OCI-LY1 (cell line): ENCODE data around the gene CPXM2.

ENCODE experiments used
- H2AFZ ChIP-seq: fragments of 200-600 bp; sonication (generic), shearing (Covaris generic); 2 replicates; pipeline ENCODE4 v1.6.0; 2014; ENCODE audit warnings: antibody characterized with exemption, mild to moderate bottlenecking, low read length
- H3F3A ChIP-seq: fragments of 200-600 bp; sonication (generic), shearing (Covaris generic); 2 replicates; pipeline ENCODE4 v1.6.0; 2014; ENCODE audit warnings: mild to moderate bottlenecking, antibody characterized with exemption, low read length, moderate library complexity; ENCODE audit not compliant: insufficient read depth
- H3K27ac ChIP-seq: fragments of 200-600 bp; sonication (generic); 2 replicates; pipeline ENCODE4 v1.5.1; 2014; ENCODE audit warnings: low read length, mixed run types, mild to moderate bottlenecking, low read depth; ENCODE audit not compliant: poor library complexity, severe bottlenecking
- H3K27me3 ChIP-seq: fragments of 200-600 bp; sonication (generic); 2 replicates; pipeline ENCODE4 v1.6.0; 2014; ENCODE audit warnings: antibody characterized with exemption, mild to moderate bottlenecking, low read length, moderate library complexity; ENCODE audit not compliant: insufficient read depth
- H3K36me3 ChIP-seq: fragments of 200-600 bp; sonication (generic); 2 replicates; pipeline ENCODE4 v1.6.1; 2014; ENCODE audit warnings: mild to moderate bottlenecking, antibody characterized with exemption, low read length, moderate library complexity, mixed read lengths; ENCODE audit not compliant: insufficient read depth
- H3K4me1 ChIP-seq: fragments of 200-600 bp; sonication (generic); 2 replicates; pipeline ENCODE4 v1.5.1; 2014; ENCODE audit warnings: mild to moderate bottlenecking, low read length, moderate library complexity; ENCODE audit not compliant: insufficient read depth, severe bottlenecking
- H3K4me2 ChIP-seq: fragments of 200-600 bp; sonication (generic), shearing (Covaris generic); 2 replicates; pipeline ENCODE4 v1.6.1; 2014; ENCODE audit warnings: low read length
- H3K4me3 ChIP-seq: fragments of 200-600 bp; sonication (generic); 2 replicates; pipeline ENCODE4 v1.5.1; 2014; ENCODE audit warnings: low read length, low read depth, mild to moderate bottlenecking, mixed read lengths; ENCODE audit not compliant: poor library complexity, severe bottlenecking
- H3K79me2 ChIP-seq: fragments of 200-600 bp; shearing (Covaris generic); 2 replicates; pipeline ENCODE4 v1.6.1; 2016; ENCODE audit warnings: mixed run types, low read length, mixed read lengths; ENCODE audit not compliant: insufficient read depth
- H3K9ac ChIP-seq: fragments of 200-600 bp; sonication (generic), shearing (Covaris generic); 2 replicates; pipeline ENCODE4 v1.6.1; 2014; ENCODE audit warnings: mild to moderate bottlenecking, low read length, mixed read lengths
- H3K9me2 ChIP-seq: fragments of 200-600 bp; sonication (generic), shearing (Covaris generic); 2 replicates; pipeline ENCODE4 v1.6.1; 2014; ENCODE audit warnings: low read depth, mild to moderate bottlenecking, low read length, mixed read lengths
- H3K9me3 ChIP-seq: fragments of 200-600 bp; shearing (Covaris generic); 2 replicates; pipeline ENCODE4 v1.6.1; 2014; ENCODE audit warnings: low read length, mixed read lengths
- H4K20me1 ChIP-seq: fragments of 200-600 bp; sonication (generic), shearing (Covaris generic); 2 replicates; pipeline ENCODE4 v1.6.0; 2016; ENCODE audit warnings: mild to moderate bottlenecking, low read length; ENCODE audit not compliant: insufficient read depth
- CTCF ChIP-seq: fragments of 200-600 bp; sonication (generic), shearing (Covaris generic); IDR thresholded peaks from 2 replicates; pipeline ENCODE4 v1.5.1; 2017; ENCODE audit warnings: mild to moderate bottlenecking, antibody characterized with exemption, low read length, moderate library complexity, mixed read lengths
- EZH2 ChIP-seq: fragments of 200-600 bp; sonication (generic), shearing (Covaris generic); IDR thresholded peaks from 2 replicates; pipeline ENCODE4 v1.8.0; 2017; ENCODE audit warnings: borderline replicate concordance, mixed run types, mild to moderate bottlenecking, antibody characterized with exemption, low read length, moderate library complexity, mixed read lengths

The CPXM2 gene

GRCh38 chr10:123706236-123706635, 185.4 kb downstream of the CPXM2 start:
- H3K4me1 ChIP-seq, result no peaks in the 10 kb centered on the region
- no peaks in the 10 kb centered on the region for H4K20me1 ChIP-seq
- H3K4me3 ChIP-seq, result no peak overlapping the region
- TF ChIP-seq CTCF, result no peak
- TF ChIP-seq EZH2, result no peak
- no peaks in the 10 kb centered on the region for H3K9me3 ChIP-seq
- no peak overlapping the region for H3K4me2 ChIP-seq
- H3F3A ChIP-seq, result no peaks in the 10 kb centered on the region
- no peaks in the 10 kb centered on the region for H3K36me3 ChIP-seq
- H2AFZ ChIP-seq, result no peak overlapping the region
- no peaks in the 10 kb centered on the region for H3K79me2 ChIP-seq
- no peaks in the 10 kb centered on the region for H3K27me3 ChIP-seq
- H3K9ac ChIP-seq, result no peak overlapping the region
- H3K27ac ChIP-seq, result no peak overlapping the region
- H3K9me2 ChIP-seq, result no peaks in the 10 kb centered on the region

GRCh38 chr10:123704812-123705211, 186.8 kb downstream of the CPXM2 start:
- no peak overlapping the region for H3K4me3 ChIP-seq

DNA sequence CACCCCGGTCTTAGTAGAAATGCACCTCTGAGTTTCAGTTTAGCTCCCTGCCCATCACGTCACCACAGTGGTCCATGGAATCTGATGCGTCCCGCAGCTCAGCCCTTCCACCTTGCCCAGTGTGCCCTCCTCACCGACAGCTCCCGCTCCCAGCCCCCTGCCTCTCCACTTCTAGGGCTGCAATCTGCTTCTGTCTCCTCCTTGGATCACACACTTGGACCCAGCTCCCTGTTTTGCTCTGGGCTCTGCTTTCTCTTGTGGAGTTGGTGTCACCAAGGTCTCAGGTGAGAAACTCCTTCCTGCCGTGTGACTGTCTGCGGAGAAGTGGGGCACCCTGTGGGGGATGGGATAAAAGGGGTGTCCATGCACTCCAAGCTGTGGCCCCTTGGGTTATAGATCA, 187.5 kb downstream of the CPXM2 start:
- Histone ChIP-seq H3K27ac (no peak overlapping the region), H3K9ac (no peak overlapping the region), H3K79me2 (no peaks in the 10 kb centered on the region), H3F3A (no peaks in the 10 kb centered on the region), H3K4me1 (no peaks in the 10 kb centered on the region), H3K4me2 (no peak overlapping the region), H3K9me3 (no peaks in the 10 kb centered on the region), H3K36me3 (no peaks in the 10 kb centered on the region), H3K9me2 (no peaks in the 10 kb centered on the region), H4K20me1 (no peaks in the 10 kb centered on the region), H2AFZ (no peak overlapping the region), H3K4me3 (no peak overlapping the region), H3K27me3 (no peaks in the 10 kb centered on the region)
- TF ChIP-seq CTCF (no peak), EZH2 (no peak)

More at GRCh38 chr10:123704812-123705211, 186.8 kb downstream of the CPXM2 start:
- H3K79me2 ChIP-seq, result no peaks in the 10 kb centered on the region
- H4K20me1 ChIP-seq, result no peaks in the 10 kb centered on the region
- H3K36me3 ChIP-seq, result no peaks in the 10 kb centered on the region
- no peaks in the 10 kb centered on the region for H3K4me1 ChIP-seq
- H3K9me2 ChIP-seq, result no peaks in the 10 kb centered on the region
- H3K4me2 ChIP-seq, result no peak overlapping the region
- TF ChIP-seq CTCF (no peak), EZH2 (no peak)
- no peaks in the 10 kb centered on the region for H3K9me3 ChIP-seq
- H2AFZ ChIP-seq, result no peak overlapping the region
- no peak overlapping the region for H3K27ac ChIP-seq
- H3K27me3 ChIP-seq, result no peaks in the 10 kb centered on the region
- no peak overlapping the region for H3K9ac ChIP-seq
- no peaks in the 10 kb centered on the region for H3F3A ChIP-seq
